Measurements from ENCODE around the gene TBXAS1.

Gene TBXAS1

GRCh38 chr7:140061607-140061930 lies 232.5 kb downstream of the TBXAS1 start:
- TF ChIP-seq, protein P1, sequence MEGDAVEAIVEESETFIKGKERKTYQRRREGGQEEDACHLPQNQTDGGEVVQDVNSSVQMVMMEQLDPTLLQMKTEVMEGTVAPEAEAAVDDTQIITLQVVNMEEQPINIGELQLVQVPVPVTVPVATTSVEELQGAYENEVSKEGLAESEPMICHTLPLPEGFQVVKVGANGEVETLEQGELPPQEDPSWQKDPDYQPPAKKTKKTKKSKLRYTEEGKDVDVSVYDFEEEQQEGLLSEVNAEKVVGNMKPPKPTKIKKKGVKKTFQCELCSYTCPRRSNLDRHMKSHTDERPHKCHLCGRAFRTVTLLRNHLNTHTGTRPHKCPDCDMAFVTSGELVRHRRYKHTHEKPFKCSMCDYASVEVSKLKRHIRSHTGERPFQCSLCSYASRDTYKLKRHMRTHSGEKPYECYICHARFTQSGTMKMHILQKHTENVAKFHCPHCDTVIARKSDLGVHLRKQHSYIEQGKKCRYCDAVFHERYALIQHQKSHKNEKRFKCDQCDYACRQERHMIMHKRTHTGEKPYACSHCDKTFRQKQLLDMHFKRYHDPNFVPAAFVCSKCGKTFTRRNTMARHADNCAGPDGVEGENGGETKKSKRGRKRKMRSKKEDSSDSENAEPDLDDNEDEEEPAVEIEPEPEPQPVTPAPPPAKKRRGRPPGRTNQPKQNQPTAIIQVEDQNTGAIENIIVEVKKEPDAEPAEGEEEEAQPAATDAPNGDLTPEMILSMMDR (IDR thresholded peaks at IDR 0.05), result no peak
- no peak for TF ChIP-seq ZFX (IDR thresholded peaks at IDR 0.05; ENCODE audit: borderline replicate concordance)
- H3K27ac ChIP-seq, result no peak overlapping the region

DNA sequence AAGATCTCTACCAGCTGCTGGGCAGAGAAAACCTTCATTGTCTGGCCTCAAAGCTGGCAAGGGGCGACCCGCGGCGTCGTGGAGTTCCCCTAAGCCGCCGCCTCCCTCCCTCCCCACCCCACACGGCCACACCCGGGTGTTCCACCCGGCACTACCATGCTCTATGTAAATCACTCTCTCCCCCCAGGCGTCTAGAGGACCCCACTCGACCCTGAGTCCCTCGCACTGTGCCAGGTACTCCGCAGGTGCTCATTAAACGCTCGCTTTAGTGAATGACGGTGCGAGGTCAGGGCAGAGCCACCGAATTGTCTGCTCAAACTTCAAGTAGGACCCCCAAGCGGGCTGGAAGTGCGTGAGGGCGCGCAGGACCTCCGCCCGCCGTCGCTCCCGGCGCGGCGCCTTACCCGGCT lies 233.1 kb downstream of the TBXAS1 start:
- TF ChIP-seq, protein P1 (IDR thresholded peaks at IDR 0.05), result no peak
- no peak for TF ChIP-seq ZFX (IDR thresholded peaks at IDR 0.05; ENCODE audit: borderline replicate concordance)

DNA sequence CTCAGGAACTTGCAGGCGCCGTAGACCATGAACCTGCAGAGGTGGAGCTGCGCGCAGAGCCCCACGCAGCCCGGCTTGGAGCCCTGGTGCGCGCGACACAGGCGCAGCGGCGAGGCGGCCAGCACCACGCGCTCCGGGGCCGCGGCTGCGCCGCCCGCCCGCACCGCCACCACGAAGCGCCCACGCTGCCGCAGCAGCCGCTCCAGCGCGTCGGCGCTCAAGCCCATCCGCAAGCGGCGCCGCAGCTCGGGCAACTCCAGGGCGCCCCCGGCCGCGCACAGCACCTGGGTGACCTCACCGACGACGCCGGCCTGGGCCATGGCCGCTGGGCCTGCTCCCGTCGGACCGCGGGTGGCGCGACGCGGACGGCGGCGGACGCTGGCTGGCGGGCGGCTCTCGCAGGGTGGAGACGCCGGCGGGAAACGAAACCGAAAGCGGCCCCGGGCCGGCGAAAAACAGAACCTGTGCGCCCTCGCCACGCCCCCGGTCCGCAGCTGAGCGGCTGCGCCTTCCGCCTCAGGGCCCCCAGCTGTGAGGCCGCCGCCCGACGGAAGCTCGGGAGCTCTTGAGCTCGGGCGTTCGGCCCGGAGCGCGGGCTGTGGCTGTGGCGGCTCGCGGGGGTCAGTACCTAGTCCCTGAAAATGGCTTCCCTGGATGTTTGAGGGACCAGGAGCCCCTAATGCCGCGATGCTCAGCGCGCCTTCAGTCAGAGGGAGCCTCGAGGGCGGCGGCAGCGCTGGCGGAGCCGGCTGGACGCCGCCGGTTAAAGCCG lies 233.7 kb downstream of the TBXAS1 start, which contains the start of gene PARP12:
Gene PARP12, minus strand, starts transcription at position 424 of the 772 bp plus-strand sequence. Its CDS starts 104 bp downstream, at position 320.
- no peak for TF ChIP-seq ZFX (IDR thresholded peaks at IDR 0.05; ENCODE audit: borderline replicate concordance)
- TF ChIP-seq, protein P1 (IDR thresholded peaks at IDR 0.05), result peak; percentile 32
- peak within 1 kb of the TSS; percentile 49 for H3K27ac ChIP-seq

More for the DNA sequence above, 233.1 kb downstream of the TBXAS1 start:
- H3K27ac ChIP-seq, result peak overlapping the region; percentile 49

- no peak for TF ChIP-seq ZFX (IDR thresholded peaks at IDR 0.05; ENCODE audit: borderline replicate concordance)
- TF ChIP-seq, protein P1 (IDR thresholded peaks at IDR 0.05), result no peak
- H3K27ac ChIP-seq, result no peak overlapping the region
These were observed 238.0 kb downstream of the TBXAS1 start for GRCh38 chr7:140067052-140067451.

- H3K27ac ChIP-seq, result no peak overlapping the region
- TF ChIP-seq, protein P1 (IDR thresholded peaks at IDR 0.05), result no peak
- TF ChIP-seq ZFX (IDR thresholded peaks at IDR 0.05; ENCODE audit: borderline replicate concordance), result no peak
These were observed 239.0 kb downstream of the TBXAS1 start for GRCh38 chr7:140068033-140068432.

DNA sequence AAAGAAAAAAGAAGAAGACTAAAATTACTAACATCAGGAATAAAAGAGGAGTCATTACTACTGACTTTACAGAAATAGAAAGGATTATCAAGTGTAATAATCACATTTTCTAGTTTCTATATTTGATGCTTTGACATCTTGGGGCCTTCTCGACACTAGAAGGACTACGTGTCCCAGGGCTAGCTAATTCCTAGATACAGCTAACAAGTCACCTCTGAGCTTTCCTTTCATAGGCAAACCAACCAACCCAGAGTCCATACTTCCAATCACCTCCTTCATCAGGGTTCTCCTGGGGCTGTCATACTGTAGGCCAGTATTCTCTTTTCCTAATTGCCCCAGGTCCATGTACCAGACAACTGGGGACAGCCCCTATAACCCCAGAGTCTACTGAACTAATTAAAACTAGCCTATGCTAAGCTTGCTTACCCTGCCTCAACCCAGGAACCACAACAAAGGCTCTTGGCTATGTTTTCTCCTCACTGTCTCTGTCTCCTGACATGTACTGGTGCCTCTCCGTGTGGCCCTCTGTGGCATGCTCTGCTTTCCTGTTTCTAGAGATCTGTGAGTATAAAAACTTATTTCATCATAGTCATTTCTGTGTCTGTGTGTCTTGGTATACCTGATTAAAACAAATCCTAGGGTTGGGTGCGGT lies 240.4 kb downstream of the TBXAS1 start:
- no peak overlapping the region for H3K27ac ChIP-seq
- TF ChIP-seq, protein P1 (IDR thresholded peaks at IDR 0.05), result no peak
- TF ChIP-seq ZFX (IDR thresholded peaks at IDR 0.05; ENCODE audit: borderline replicate concordance), result no peak

All from 22Rv1 (cell line).